Activated naive CD4-positive, alpha-beta T cell treated with anti-CD3 and anti-CD28 coated beads, Interleukin-2, amount 10 ng/mL, durations not matched to agents 7 days and 5 days (primary cell): ENCODE data around the gene SDK1.

Source experiments
- CTCF ChIA-PET: fragments of 350-600 bp; sonication (Branson Sonifier 250); formaldehyde crosslinking; loops from one replicate; lab custom pipeline; 2021; ENCODE audit warnings: antibody characterized with exemption; lab: Charles Lee
- DNase-seq: peaks from one replicate; pipeline ENCODE4 v3.0.0-alpha.2; 2020
- H3K27ac Mint-ChIP-seq: one replicate; pipeline ENCODE4 v1.8.0; 2021; ENCODE audit warnings: mild to moderate bottlenecking, moderate library complexity, mixed read lengths
- H3K27me3 Mint-ChIP-seq: one replicate; pipeline ENCODE4 v1.8.0; 2021; ENCODE audit warnings: mild to moderate bottlenecking, mixed read lengths
- H3K36me3 Mint-ChIP-seq: one replicate; pipeline ENCODE4 v1.8.0; 2021; ENCODE audit warnings: mixed read lengths
- H3K4me1 Mint-ChIP-seq: one replicate; pipeline ENCODE4 v1.8.0; 2021; ENCODE audit warnings: mixed read lengths
- H3K4me3 Mint-ChIP-seq: one replicate; pipeline ENCODE4 v1.8.0; 2021; ENCODE audit warnings: mild to moderate bottlenecking, moderate library complexity, mixed read lengths
- H3K9me3 Mint-ChIP-seq: one replicate; pipeline ENCODE4 v1.8.0; 2021; ENCODE audit warnings: mixed read lengths

Gene SDK1

GRCh38 chr7:3992841-3993240 is 691.8 kb downstream of the SDK1 start:
- Mint-ChIP-seq H3K27ac (no peak overlapping the region), H3K36me3 (no peaks in the 10 kb centered on the region), H3K9me3 (no peaks in the 10 kb centered on the region), H3K4me3 (no peak overlapping the region), H3K27me3 (no peaks in the 10 kb centered on the region), H3K4me1 (no peaks in the 10 kb centered on the region)
- DNase-seq = no peak
- CTCF ChIA-PET = no interaction called here

GRCh38 chr7:3994764-3995163 is 693.7 kb downstream of the SDK1 start:
- H3K4me1 Mint-ChIP-seq = no peaks in the 10 kb centered on the region
- H3K27me3 Mint-ChIP-seq = no peaks in the 10 kb centered on the region
- H3K4me3 Mint-ChIP-seq = no peak overlapping the region
- no peak for DNase-seq
- CTCF ChIA-PET = no interaction called here
- H3K9me3 Mint-ChIP-seq = no peaks in the 10 kb centered on the region
- no peak overlapping the region for H3K27ac Mint-ChIP-seq
- no peaks in the 10 kb centered on the region for H3K36me3 Mint-ChIP-seq

GRCh38 chr7:3995187-3995586 is 694.1 kb downstream of the SDK1 start:
- no peaks in the 10 kb centered on the region for H3K4me1 Mint-ChIP-seq
- no peaks in the 10 kb centered on the region for H3K9me3 Mint-ChIP-seq
- CTCF ChIA-PET = no interaction called here
- no peaks in the 10 kb centered on the region for H3K36me3 Mint-ChIP-seq
- no peak overlapping the region for H3K27ac Mint-ChIP-seq
- H3K4me3 Mint-ChIP-seq = no peak overlapping the region
- DNase-seq = no peak
- H3K27me3 Mint-ChIP-seq = no peaks in the 10 kb centered on the region

- Mint-ChIP-seq H3K4me3 (no peak overlapping the region), H3K9me3 (no peaks in the 10 kb centered on the region), H3K36me3 (no peaks in the 10 kb centered on the region), H3K4me1 (no peaks in the 10 kb centered on the region), H3K27me3 (no peaks in the 10 kb centered on the region), H3K27ac (no peak overlapping the region)
- CTCF ChIA-PET = no interaction called here
- DNase-seq = no peak
Observed at GRCh38 chr7:3998060-3998459, 697.0 kb downstream of the SDK1 start.

- DNase-seq = no peak
- Mint-ChIP-seq H3K4me1 (no peaks in the 10 kb centered on the region), H3K27ac (no peak overlapping the region), H3K27me3 (peaks cover 5% of the 10 kb centered on the region), H3K4me3 (no peak overlapping the region), H3K36me3 (no peaks in the 10 kb centered on the region), H3K9me3 (no peaks in the 10 kb centered on the region)
- CTCF ChIA-PET = no interaction called here
Observed at GRCh38 chr7:4000139-4000538, 699.1 kb downstream of the SDK1 start.

GRCh38 chr7:4000934-4001333 is 699.9 kb downstream of the SDK1 start:
- peaks cover 8% of the 10 kb centered on the region for H3K27me3 Mint-ChIP-seq
- no peaks in the 10 kb centered on the region for H3K36me3 Mint-ChIP-seq
- H3K27ac Mint-ChIP-seq = no peak overlapping the region
- CTCF ChIA-PET = no interaction called here
- H3K9me3 Mint-ChIP-seq = no peaks in the 10 kb centered on the region
- no peaks in the 10 kb centered on the region for H3K4me1 Mint-ChIP-seq
- no peak for DNase-seq
- H3K4me3 Mint-ChIP-seq = no peak overlapping the region

GRCh38 chr7:4001742-4002141 is 700.7 kb downstream of the SDK1 start:
- Mint-ChIP-seq H3K36me3 (no peaks in the 10 kb centered on the region), H3K4me3 (no peak overlapping the region), H3K4me1 (no peaks in the 10 kb centered on the region), H3K27ac (no peak overlapping the region), H3K9me3 (no peaks in the 10 kb centered on the region), H3K27me3 (peaks cover 8% of the 10 kb centered on the region)
- no peak for DNase-seq
- CTCF ChIA-PET = no interaction called here

- Mint-ChIP-seq H3K27me3 (peaks cover 8% of the 10 kb centered on the region), H3K36me3 (no peaks in the 10 kb centered on the region), H3K4me1 (no peaks in the 10 kb centered on the region), H3K27ac (no peak overlapping the region), H3K4me3 (no peak overlapping the region), H3K9me3 (no peaks in the 10 kb centered on the region)
- CTCF ChIA-PET = no interaction called here
- no peak for DNase-seq
Observed at GRCh38 chr7:4003503-4003902, 702.5 kb downstream of the SDK1 start.

GRCh38 chr7:4006687-4007086 is 705.6 kb downstream of the SDK1 start:
- CTCF ChIA-PET = no interaction called here
- Mint-ChIP-seq H3K36me3 (no peaks in the 10 kb centered on the region), H3K27me3 (peaks cover 8% of the 10 kb centered on the region), H3K27ac (no peak overlapping the region), H3K4me1 (no peaks in the 10 kb centered on the region), H3K9me3 (no peaks in the 10 kb centered on the region), H3K4me3 (no peak overlapping the region)
- DNase-seq = no peak

- CTCF ChIA-PET = no interaction called here
- Mint-ChIP-seq H3K4me3 (no peak overlapping the region), H3K36me3 (no peaks in the 10 kb centered on the region), H3K9me3 (no peaks in the 10 kb centered on the region), H3K27ac (no peak overlapping the region), H3K4me1 (no peaks in the 10 kb centered on the region), H3K27me3 (peaks cover 8% of the 10 kb centered on the region)
- DNase-seq = no peak
Observed at GRCh38 chr7:4009211-4010060, 708.4 kb downstream of the SDK1 start.

- no peaks in the 10 kb centered on the region for H3K36me3 Mint-ChIP-seq
Observed at GRCh38 chr7:4010061-4010605, 709.1 kb downstream of the SDK1 start.

GRCh38 chr7:4010923-4011656 is 710.0 kb downstream of the SDK1 start:
- CTCF ChIA-PET = no interaction called here

More at GRCh38 chr7:4010061-4010605, 709.1 kb downstream of the SDK1 start:
- CTCF ChIA-PET = no interaction called here
- Mint-ChIP-seq H3K4me1 (no peaks in the 10 kb centered on the region), H3K9me3 (no peaks in the 10 kb centered on the region), H3K27me3 (peaks cover 8% of the 10 kb centered on the region), H3K27ac (no peak overlapping the region), H3K4me3 (no peak overlapping the region)
- DNase-seq = no peak

GRCh38 chr7:4013793-4014192 is 712.7 kb downstream of the SDK1 start:
- Mint-ChIP-seq H3K27ac (no peak overlapping the region), H3K27me3 (peaks cover 4% of the 10 kb centered on the region), H3K4me3 (no peak overlapping the region), H3K9me3 (peaks cover 3% of the 10 kb centered on the region), H3K36me3 (no peaks in the 10 kb centered on the region), H3K4me1 (no peaks in the 10 kb centered on the region)
- DNase-seq = no peak
- CTCF ChIA-PET = no interaction called here

More at GRCh38 chr7:4010923-4011656, 710.0 kb downstream of the SDK1 start:
- Mint-ChIP-seq H3K27me3 (peaks cover 4% of the 10 kb centered on the region), H3K36me3 (no peaks in the 10 kb centered on the region), H3K4me3 (no peak overlapping the region), H3K9me3 (no peaks in the 10 kb centered on the region), H3K27ac (no peak overlapping the region), H3K4me1 (no peaks in the 10 kb centered on the region)
- no peak for DNase-seq

- no peak overlapping the region for H3K4me3 Mint-ChIP-seq
- no peaks in the 10 kb centered on the region for H3K4me1 Mint-ChIP-seq
- no peak for DNase-seq
- H3K27me3 Mint-ChIP-seq = peaks cover 4% of the 10 kb centered on the region
- CTCF ChIA-PET = no interaction called here
- peaks cover 8% of the 10 kb centered on the region for H3K9me3 Mint-ChIP-seq
- H3K36me3 Mint-ChIP-seq = no peaks in the 10 kb centered on the region
- no peak overlapping the region for H3K27ac Mint-ChIP-seq
Observed at GRCh38 chr7:4014346-4015050, 713.4 kb downstream of the SDK1 start.
